Kidney (tissue), 14 donors: ENCODE data around the gene TBPL2. TPM values are rescaled to one million over a fixed set of nuclear protein-coding genes. Genes with fewer than 3 reads are reported as not detected.
"Not testable (repeated sequence)": the region's sequence is repeated elsewhere in the genome, so short reads cannot be mapped to it uniquely, and the experiment has no call there.

ENCODE experiments used
- DNase-seq, 5 donors: peaks; one replicate each; pipeline ENCODE4 v3.0.0-alpha.2; 2013 to 2020
- FAIRE-seq: peaks from 2 replicates; lab custom pipeline; 2012; peaks lifted over from hg19 to GRCh38; lab: Jason Lieb, UNC
- H3K27ac ChIP-seq, 2 donors: one replicate each; pipeline ENCODE4 v1.7.0; 2013; ENCODE audit warnings: low read depth in 2 of 2, low read length in 2 of 2, inconsistent platforms in 1 of 2
- H3K27me3 ChIP-seq: one replicate; pipeline ENCODE4 v1.7.1; 2013; ENCODE audit warnings: low read length, inconsistent platforms; ENCODE audit not compliant: control insufficient read depth, insufficient read depth
- H3K36me3 ChIP-seq, 3 donors: one replicate each; pipeline versions ENCODE4 v1.7.0 to v1.7.1; 2013; ENCODE audit warnings: low read length in 3 of 3, control low read depth in 1 of 3, inconsistent platforms in 1 of 3; ENCODE audit not compliant: insufficient read depth in 3 of 3, control insufficient read depth in 2 of 3
- H3K4me1 ChIP-seq, 3 donors: one replicate each; pipeline versions ENCODE4 v1.7.0 to v1.7.1; 2013; ENCODE audit warnings: low read length in 3 of 3, inconsistent platforms in 1 of 3, low read depth in 1 of 3; ENCODE audit not compliant: control insufficient read depth in 2 of 3, insufficient read depth in 2 of 3
- H3K4me3 ChIP-seq, 3 donors: one replicate each; pipeline versions ENCODE4 v1.7.0 to v1.8.1; 2013; ENCODE audit warnings: low read length in 3 of 3, control low read depth in 1 of 3, inconsistent platforms in 1 of 3
- H3K9ac ChIP-seq, 3 donors: one replicate each; pipeline versions ENCODE4 v1.7.0 to v1.7.1; 2013; ENCODE audit warnings: low read length in 3 of 3, control low read depth in 1 of 3, inconsistent platforms in 1 of 3
- H3K9me3 ChIP-seq, 3 donors: one replicate each; pipeline versions ENCODE4 v1.7.0 to v1.7.1; 2013; ENCODE audit warnings: low read length in 3 of 3, control low read depth in 1 of 3, inconsistent platforms in 1 of 3; ENCODE audit not compliant: control insufficient read depth in 2 of 3, insufficient read depth in 1 of 3
- intact Hi-C: fragments of 100-400 bp; cut with DNase I; formaldehyde crosslinking; loops from one replicate; pipeline ENCODE4 v1.11.1; 2022
- polyA plus RNA-seq: library from polyadenylated mRNA; stranded (reverse); fragments of 350-450 nt; fragmentation: Illumina TruSeq; extraction: RNeasy Lipid Tissue Mini Kit (QIAGEN cat#74804); gene quantifications from one replicate; pipeline ENCODE4 v1.2.3, GENCODE V29; 2014; ENCODE audit warnings: low read depth, low replicate concordance; ENCODE audit not compliant: insufficient read depth
- total RNA-seq: library from RNA; stranded (reverse); fragmentation: NEBNext Ultra II Directional; extraction: Animal tissue kit (Norgen Biotek cat#: 25700); gene quantifications from one replicate; pipeline ENCODE4 v1.2.1, GENCODE V29; 2021
- TF ChIP-seq, protein P1 (sequence below): IDR thresholded peaks from 3 replicates; pipeline ENCODE4 v1.5.1; 2012; ENCODE audit warnings: mild to moderate bottlenecking, moderate library complexity, borderline replicate concordance; ENCODE audit not compliant: insufficient read depth; ENCODE audit errors: extremely low read depth
- donor health status: control.
- donor health status: control.
- donor health status: control.
- donor health status: control.
- donor health status: control.
- donor health status: DM: yes; HTN: yes; CAD: no.
- donor health status: Normal renal cell carcinoma (clear cell type).

TBPL2 gene
- total and polyA plus RNA-seq, 2 donors from 2014 or later, result not detected

DNA sequence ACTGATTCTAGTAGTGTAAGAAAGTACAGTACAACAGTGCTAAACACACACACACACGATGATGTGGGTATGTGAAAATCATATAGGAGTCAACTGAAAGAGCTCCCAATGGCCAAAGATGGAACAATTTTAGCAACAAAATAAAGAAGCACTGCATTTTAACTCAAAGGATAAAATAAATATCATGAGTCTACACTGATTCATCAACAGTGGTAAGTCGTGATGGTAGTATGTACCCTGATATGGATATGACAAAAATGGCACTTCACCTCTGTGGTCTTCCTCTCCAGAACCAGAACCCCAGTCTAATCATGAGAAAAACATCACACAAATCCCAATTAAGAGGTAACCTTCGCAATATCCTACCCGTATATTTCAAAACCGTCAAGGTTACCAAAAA is 41.4 kb upstream of the TBPL2 start:
- Histone ChIP-seq H3K9me3 (no peaks in the 10 kb centered on the region), H3K27me3 (no peaks in the 10 kb centered on the region), H3K36me3 (no peaks in the 10 kb centered on the region), H3K4me1 (no peaks in the 10 kb centered on the region), H3K9ac (no peak overlapping the region), H3K27ac (no peak overlapping the region), H3K4me3 (no peak overlapping the region)
- intact Hi-C loops, result no loop called here
- DNase-seq (no peak), FAIRE-seq (no peak)
- TF ChIP-seq, protein P1, sequence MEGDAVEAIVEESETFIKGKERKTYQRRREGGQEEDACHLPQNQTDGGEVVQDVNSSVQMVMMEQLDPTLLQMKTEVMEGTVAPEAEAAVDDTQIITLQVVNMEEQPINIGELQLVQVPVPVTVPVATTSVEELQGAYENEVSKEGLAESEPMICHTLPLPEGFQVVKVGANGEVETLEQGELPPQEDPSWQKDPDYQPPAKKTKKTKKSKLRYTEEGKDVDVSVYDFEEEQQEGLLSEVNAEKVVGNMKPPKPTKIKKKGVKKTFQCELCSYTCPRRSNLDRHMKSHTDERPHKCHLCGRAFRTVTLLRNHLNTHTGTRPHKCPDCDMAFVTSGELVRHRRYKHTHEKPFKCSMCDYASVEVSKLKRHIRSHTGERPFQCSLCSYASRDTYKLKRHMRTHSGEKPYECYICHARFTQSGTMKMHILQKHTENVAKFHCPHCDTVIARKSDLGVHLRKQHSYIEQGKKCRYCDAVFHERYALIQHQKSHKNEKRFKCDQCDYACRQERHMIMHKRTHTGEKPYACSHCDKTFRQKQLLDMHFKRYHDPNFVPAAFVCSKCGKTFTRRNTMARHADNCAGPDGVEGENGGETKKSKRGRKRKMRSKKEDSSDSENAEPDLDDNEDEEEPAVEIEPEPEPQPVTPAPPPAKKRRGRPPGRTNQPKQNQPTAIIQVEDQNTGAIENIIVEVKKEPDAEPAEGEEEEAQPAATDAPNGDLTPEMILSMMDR, result no peak

GRCh38 chr14:55477680-55478079 is 37.3 kb upstream of the TBPL2 start:
- TF ChIP-seq, protein P1, result no peak
- DNase-seq (no peak), FAIRE-seq (no peak)
- Histone ChIP-seq H3K9ac (no peak overlapping the region), H3K4me3 (no peak overlapping the region), H3K36me3 (no peaks in the 10 kb centered on the region), H3K9me3 (no peaks in the 10 kb centered on the region), H3K27me3 (no peaks in the 10 kb centered on the region), H3K27ac (no peak overlapping the region), H3K4me1 (no peaks in the 10 kb centered on the region)
- intact Hi-C loops, result no loop called here

DNA sequence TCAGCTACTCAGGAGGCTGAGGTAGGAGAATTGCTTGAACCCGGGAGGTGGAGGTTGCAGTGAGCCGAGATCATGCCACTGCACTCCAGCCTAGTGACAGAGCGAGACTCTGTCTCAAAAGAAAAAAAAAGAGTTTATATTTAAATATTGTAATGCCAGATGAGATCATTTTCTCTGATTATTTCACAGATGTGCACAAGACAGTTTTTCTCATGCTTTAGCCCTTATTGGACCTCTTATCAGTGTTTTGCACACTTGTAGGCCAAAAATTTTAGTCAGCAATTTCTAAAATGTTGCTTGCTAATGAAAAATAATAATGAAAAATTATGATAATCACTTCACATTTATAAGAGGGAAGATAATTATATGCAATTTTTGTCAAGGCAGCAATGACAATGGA is 36.0 kb upstream of the TBPL2 start:
- H3K4me1 ChIP-seq, H3K9me3 ChIP-seq, H3K27ac ChIP-seq, intact Hi-C loops, DNase-seq, H3K36me3 ChIP-seq, H3K4me3 ChIP-seq, H3K27me3 ChIP-seq, H3K9ac ChIP-seq, FAIRE-seq: not testable (repeated sequence)

DNA sequence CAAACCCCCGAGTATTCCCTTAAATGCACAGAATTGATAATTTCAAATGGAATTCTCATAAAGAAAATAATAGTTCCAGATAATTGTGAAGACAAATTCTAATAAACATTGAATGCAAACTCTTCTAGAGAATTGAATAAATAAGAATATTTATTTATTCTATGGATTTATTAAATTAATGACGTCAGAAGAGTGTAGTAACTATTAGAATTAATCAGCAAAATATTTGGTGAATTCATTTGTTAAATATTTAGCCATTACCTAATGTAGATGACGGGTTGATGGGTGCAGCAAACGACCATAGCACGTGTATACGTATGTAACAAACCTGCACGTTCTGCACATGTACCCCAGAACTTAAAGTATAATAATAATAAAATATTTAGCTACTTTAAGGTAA is 33.4 kb upstream of the TBPL2 start:
- H3K9ac ChIP-seq, result no peak overlapping the region
- H3K4me3 ChIP-seq, result no peak overlapping the region
- DNase-seq, result no peak
- peak; percentile 23 for FAIRE-seq
- H3K27me3 ChIP-seq, result no peaks in the 10 kb centered on the region
- H3K36me3 ChIP-seq, result no peaks in the 10 kb centered on the region
- intact Hi-C loops, result no loop called here
- no peaks in the 10 kb centered on the region for H3K4me1 ChIP-seq
- TF ChIP-seq, protein P1, result no peak
- H3K27ac ChIP-seq, result no peak overlapping the region
- no peaks in the 10 kb centered on the region for H3K9me3 ChIP-seq
